Gastrocnemius medialis (tissue), 4 donors: Measurements from ENCODE around the gene FGF14. TPM values are rescaled to one million over a fixed set of nuclear protein-coding genes. Genes with fewer than 3 reads are reported as not detected.

ENCODE experiments used
- ATAC-seq, 2 donors: fragments of 150-250 bp; one replicate each; pipeline ENCODE4 v1.9.1; 2016
- DNase-seq, 2 donors: peaks; one replicate each; pipeline ENCODE4 v3.0.0-alpha.2; 2019
- H3K27ac ChIP-seq, 4 donors: fragments of 200-600 bp; sonication (generic); 1 replicate in 1 of 4; 2 replicates in 3 of 4; pipeline ENCODE4 v1.5.1; 2016 to 2018; ENCODE audit warnings: mild to moderate bottlenecking in 2 of 4, moderate library complexity in 1 of 4
- H3K27me3 ChIP-seq, 3 donors: fragments of 200-600 bp; sonication (generic) in 2 of 3; 1 replicate in 1 of 3; 2 replicates in 2 of 3; pipeline versions ENCODE4 v1.5.1 to v1.6.0; 2016 to 2019; ENCODE audit warnings: mild to moderate bottlenecking in 1 of 3, moderate library complexity in 1 of 3
- H3K36me3 ChIP-seq, 2 donors: fragments of 200-600 bp; sonication (generic) in 1 of 2; one replicate each; pipeline ENCODE4 v1.5.1; 2017 to 2018
- H3K4me1 ChIP-seq, 2 donors: fragments of 200-600 bp; sonication (generic) in 1 of 2; one replicate each; pipeline ENCODE4 v1.5.1; 2016 to 2017; ENCODE audit warnings: mild to moderate bottlenecking in 2 of 2
- H3K4me3 ChIP-seq, 4 donors: fragments of 200-600 bp; sonication (generic) in 3 of 4; 1 replicate in 1 of 4; 2 replicates in 3 of 4; pipeline ENCODE4 v1.5.1; 2016 to 2019; ENCODE audit warnings: mild to moderate bottlenecking in 2 of 4
- H3K9me3 ChIP-seq, 3 donors: fragments of 200-600 bp; sonication (generic) in 2 of 3; 1 replicate in 1 of 3; 2 replicates in 2 of 3; pipeline ENCODE4 v1.5.1; 2016 to 2019
- POLR2A ChIP-seq, 2 donors: fragments of 450-650 bp; IDR thresholded peaks; one replicate each; pipeline ENCODE4 v1.6.1; 2017; ENCODE audit warnings: antibody characterized with exemption in 2 of 2, mild to moderate bottlenecking in 2 of 2, moderate library complexity in 2 of 2
- in situ Hi-C, 4 donors: fragments of 200-750 bp; cut with MboI; loops; one replicate each; pipeline versions ENCODE4 v1.15.0 to v1.8.0; 2017; ENCODE audit warnings: low sequenced_read_pairs in 4 of 4
- intact Hi-C: fragments of 100-400 bp; cut with DNase I; formaldehyde crosslinking; loops from one replicate; pipeline ENCODE4 v1.15.1; 2023; ENCODE audit warnings: low total_unique reads
- total RNA-seq, 4 donors: library from RNA; depleted of rRNA; stranded (reverse); fragments of >200 nt; gene quantifications; one replicate each; pipeline versions ENCODE4 v1.1.0 to v1.2.3, GENCODE V29; 2016
- TF ChIP-seq, protein P1 (sequence below), 5 experiments: fragments of 450-650 bp in 3 of 5; fragments of 200-600 bp in 2 of 5; sonication (generic) in 2 of 5; IDR thresholded peaks in 4 of 5; conservative IDR thresholded peaks in 1 of 5; 1 replicate in 4 of 5; 2 replicates in 1 of 5; pipeline ENCODE4 v1.5.1; 2016 to 2019; ENCODE audit warnings: antibody characterized with exemption in 5 of 5, mild to moderate bottlenecking in 3 of 5, moderate library complexity in 3 of 5

The FGF14 gene
- total RNA-seq, 4 donors from 2014 or later = 0.02 TPM; not detected in 3

DNA sequence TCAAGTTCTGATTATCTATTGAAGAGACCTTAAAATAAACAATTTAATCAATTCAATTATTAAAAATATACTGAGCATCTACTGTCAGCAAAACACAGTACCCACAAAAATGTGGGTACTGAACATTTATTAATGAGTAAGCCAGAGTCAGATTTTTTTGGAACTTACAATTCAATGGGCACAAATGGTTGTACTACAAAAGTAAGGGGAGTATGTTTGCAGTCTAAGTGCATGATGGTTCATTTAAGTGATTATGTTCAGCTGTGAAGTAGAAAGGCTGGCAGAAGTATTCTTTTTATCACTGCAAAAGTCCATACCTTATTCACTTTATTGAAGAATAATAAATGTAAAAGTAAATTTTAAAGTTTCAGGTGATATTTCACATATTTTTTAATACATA is 27.6 kb downstream of the FGF14 start:
- Histone ChIP-seq H3K36me3 (no peaks in the 10 kb centered on the region), H3K27me3 (no peaks in the 10 kb centered on the region), H3K27ac (no peak overlapping the region), H3K4me3 (no peak overlapping the region), H3K4me1 (no peaks in the 10 kb centered on the region), H3K9me3 (no peaks in the 10 kb centered on the region)
- DNase-seq = no peak
- TF ChIP-seq, protein P1, sequence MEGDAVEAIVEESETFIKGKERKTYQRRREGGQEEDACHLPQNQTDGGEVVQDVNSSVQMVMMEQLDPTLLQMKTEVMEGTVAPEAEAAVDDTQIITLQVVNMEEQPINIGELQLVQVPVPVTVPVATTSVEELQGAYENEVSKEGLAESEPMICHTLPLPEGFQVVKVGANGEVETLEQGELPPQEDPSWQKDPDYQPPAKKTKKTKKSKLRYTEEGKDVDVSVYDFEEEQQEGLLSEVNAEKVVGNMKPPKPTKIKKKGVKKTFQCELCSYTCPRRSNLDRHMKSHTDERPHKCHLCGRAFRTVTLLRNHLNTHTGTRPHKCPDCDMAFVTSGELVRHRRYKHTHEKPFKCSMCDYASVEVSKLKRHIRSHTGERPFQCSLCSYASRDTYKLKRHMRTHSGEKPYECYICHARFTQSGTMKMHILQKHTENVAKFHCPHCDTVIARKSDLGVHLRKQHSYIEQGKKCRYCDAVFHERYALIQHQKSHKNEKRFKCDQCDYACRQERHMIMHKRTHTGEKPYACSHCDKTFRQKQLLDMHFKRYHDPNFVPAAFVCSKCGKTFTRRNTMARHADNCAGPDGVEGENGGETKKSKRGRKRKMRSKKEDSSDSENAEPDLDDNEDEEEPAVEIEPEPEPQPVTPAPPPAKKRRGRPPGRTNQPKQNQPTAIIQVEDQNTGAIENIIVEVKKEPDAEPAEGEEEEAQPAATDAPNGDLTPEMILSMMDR (IDR thresholded peaks at IDR 0.05 in 4 of 5, conservative IDR thresholded peaks at IDR 0.05 in 1 of 5) = no peak
- no peak for TF ChIP-seq POLR2A (IDR thresholded peaks at IDR 0.05)
- ATAC-seq = no peak
- in situ Hi-C loops (no loop called here), intact Hi-C loops (no loop called here)

DNA sequence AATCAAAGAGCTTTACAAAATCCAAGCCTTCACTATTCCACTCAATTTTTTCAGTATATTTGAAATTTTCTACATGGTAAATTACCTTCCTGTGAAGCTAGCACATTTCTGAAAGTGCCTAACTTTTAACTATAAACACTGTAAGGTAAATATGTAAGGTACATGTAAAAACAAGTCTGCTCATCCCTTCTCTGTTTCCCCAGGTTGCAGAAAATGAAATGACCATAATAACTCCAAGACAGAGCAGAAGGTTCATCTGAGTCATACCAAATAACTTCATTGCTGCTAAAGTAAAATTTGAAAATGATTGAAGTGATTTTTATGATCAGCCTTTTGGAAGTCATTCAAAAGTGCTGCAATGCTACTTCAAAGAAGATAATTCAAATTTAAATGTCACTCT is 28.6 kb downstream of the FGF14 start:
- in situ Hi-C loops (no loop called here), intact Hi-C loops (no loop called here)
- no peaks in the 10 kb centered on the region for H3K4me1 ChIP-seq
- no peak overlapping the region for H3K27ac ChIP-seq
- ATAC-seq = no peak
- no peak overlapping the region for H3K4me3 ChIP-seq
- no peaks in the 10 kb centered on the region for H3K9me3 ChIP-seq
- H3K36me3 ChIP-seq = no peaks in the 10 kb centered on the region
- no peaks in the 10 kb centered on the region for H3K27me3 ChIP-seq
- DNase-seq = no peak
- TF ChIP-seq, protein P1 (IDR thresholded peaks at IDR 0.05 in 4 of 5, conservative IDR thresholded peaks at IDR 0.05 in 1 of 5) = no peak
- no peak for TF ChIP-seq POLR2A (IDR thresholded peaks at IDR 0.05)

DNA sequence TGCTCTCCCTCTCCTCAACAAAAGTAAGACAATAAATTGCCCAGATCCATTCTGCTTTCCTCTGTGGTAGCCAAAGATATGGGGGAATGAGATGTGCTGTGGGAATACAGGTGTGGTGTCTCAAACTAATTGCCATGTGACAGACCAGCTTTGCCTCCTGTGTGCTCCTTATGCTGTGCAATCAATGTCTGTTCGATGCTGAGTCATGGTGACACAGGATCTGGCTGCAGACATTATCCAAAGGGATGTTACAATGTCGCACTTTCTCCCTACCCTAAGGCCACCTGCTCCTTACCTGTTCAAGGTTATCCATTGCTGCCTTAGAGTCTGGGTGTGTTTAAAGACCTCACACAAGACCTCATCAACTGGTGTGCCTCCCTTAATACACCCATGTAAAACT is 32.5 kb downstream of the FGF14 start:
- H3K36me3 ChIP-seq = no peaks in the 10 kb centered on the region
- ATAC-seq (no peak), DNase-seq (no peak)
- H3K27ac ChIP-seq = no peak overlapping the region
- no peaks in the 10 kb centered on the region for H3K27me3 ChIP-seq
- in situ Hi-C loops (no loop called here), intact Hi-C loops (no loop called here)
- TF ChIP-seq POLR2A (IDR thresholded peaks at IDR 0.05) = no peak
- TF ChIP-seq, protein P1 (IDR thresholded peaks at IDR 0.05 in 4 of 5, conservative IDR thresholded peaks at IDR 0.05 in 1 of 5) = no peak
- H3K4me1 ChIP-seq = no peaks in the 10 kb centered on the region
- no peak overlapping the region for H3K4me3 ChIP-seq
- no peaks in the 10 kb centered on the region for H3K9me3 ChIP-seq

DNA sequence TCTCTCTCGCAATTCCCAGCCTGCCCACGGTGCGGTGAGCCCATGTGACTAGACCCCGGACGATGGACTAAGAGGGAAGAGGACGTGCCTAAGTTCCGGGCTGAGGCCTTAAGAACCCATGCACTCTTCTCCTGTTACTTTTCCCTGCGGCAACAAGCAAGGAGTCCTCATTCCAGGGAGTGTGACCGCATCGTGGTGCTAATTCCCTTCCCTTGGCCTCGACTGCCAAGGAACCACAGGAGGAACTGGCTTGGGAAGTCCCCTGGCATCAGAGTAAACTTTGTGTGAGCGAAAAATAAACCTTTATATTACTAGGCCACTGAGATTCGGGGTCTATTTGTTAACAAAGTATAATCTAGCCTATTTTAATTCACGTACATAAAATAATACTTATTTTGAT is 34.0 kb downstream of the FGF14 start:
- Histone ChIP-seq H3K4me3 (no peak overlapping the region), H3K27ac (no peak overlapping the region), H3K36me3 (no peaks in the 10 kb centered on the region), H3K4me1 (no peaks in the 10 kb centered on the region), H3K27me3 (no peaks in the 10 kb centered on the region), H3K9me3 (no peaks in the 10 kb centered on the region)
- ATAC-seq (no peak), DNase-seq (no peak)
- TF ChIP-seq POLR2A (IDR thresholded peaks at IDR 0.05) = no peak
- TF ChIP-seq, protein P1 (IDR thresholded peaks at IDR 0.05 in 4 of 5, conservative IDR thresholded peaks at IDR 0.05 in 1 of 5) = no peak
- in situ Hi-C loops (no loop called here), intact Hi-C loops (no loop called here)

DNA sequence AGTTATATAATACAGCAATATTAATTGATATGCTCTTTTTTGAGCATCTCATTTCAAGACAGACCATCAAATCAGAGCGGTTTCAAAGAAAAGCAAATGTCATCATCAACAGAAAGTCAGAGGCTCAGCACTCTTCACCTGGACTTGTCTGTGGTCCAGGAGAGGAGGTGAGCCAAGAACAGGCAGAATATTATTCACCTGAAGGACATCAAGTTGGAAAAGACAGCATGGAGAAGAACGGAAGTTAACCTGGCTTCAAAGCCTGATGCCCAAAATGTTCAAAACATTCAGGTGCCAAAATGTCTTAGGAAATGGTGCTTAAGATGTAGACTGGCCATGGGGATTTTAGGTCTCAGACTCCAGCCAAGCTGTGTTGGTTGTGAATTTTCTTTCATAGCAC is 40.7 kb downstream of the FGF14 start:
- ATAC-seq (no peak), DNase-seq (no peak)
- H3K9me3 ChIP-seq = no peaks in the 10 kb centered on the region
- H3K27ac ChIP-seq = no peak overlapping the region
- TF ChIP-seq, protein P1 (IDR thresholded peaks at IDR 0.05 in 4 of 5, conservative IDR thresholded peaks at IDR 0.05 in 1 of 5) = no peak
- no peak for TF ChIP-seq POLR2A (IDR thresholded peaks at IDR 0.05)
- H3K4me3 ChIP-seq = no peak overlapping the region
- in situ Hi-C loops = no loop called here
- intact Hi-C loops = no loop called here
- H3K36me3 ChIP-seq = no peaks in the 10 kb centered on the region
- no peaks in the 10 kb centered on the region for H3K27me3 ChIP-seq
- no peaks in the 10 kb centered on the region for H3K4me1 ChIP-seq
